Tibial nerve (tissue), 4 donors: ENCODE data around the gene CENPM. TPM values are rescaled to one million over a fixed set of nuclear protein-coding genes. Genes with fewer than 3 reads are reported as not detected.

Experiments used
- DNase-seq, 2 donors: peaks; one replicate each; pipeline ENCODE4 v3.0.0-alpha.2; 2019; ENCODE audit warnings: low spot score in 2 of 2
- H3K27ac ChIP-seq, 4 donors: fragments of 200-600 bp; sonication (generic) in 3 of 4; one replicate each; pipeline ENCODE4 v1.5.1; 2017 to 2019; ENCODE audit warnings: mild to moderate bottlenecking in 1 of 4
- H3K27me3 ChIP-seq, 2 donors: fragments of 200-600 bp; sonication (generic) in 1 of 2; one replicate each; pipeline versions ENCODE4 v1.5.1 to v1.6.0; 2017 to 2019
- H3K36me3 ChIP-seq, 3 donors: fragments of 200-600 bp; sonication (generic); one replicate each; pipeline ENCODE4 v1.5.1; 2018 to 2019
- H3K4me1 ChIP-seq, 4 donors: fragments of 200-600 bp; sonication (generic) in 3 of 4; one replicate each; pipeline ENCODE4 v1.5.1; 2017 to 2019
- H3K4me3 ChIP-seq, 4 donors: fragments of 200-600 bp; sonication (generic) in 3 of 4; one replicate each; pipeline ENCODE4 v1.5.1; 2017 to 2019; ENCODE audit warnings: mild to moderate bottlenecking in 1 of 4, moderate library complexity in 1 of 4
- H3K9me3 ChIP-seq, 4 donors: fragments of 200-600 bp; sonication (generic) in 3 of 4; one replicate each; pipeline ENCODE4 v1.5.1; 2017 to 2019
- EP300 ChIP-seq, 2 donors: sonication (generic); formaldehyde crosslinking; IDR thresholded peaks; one replicate each; pipeline ENCODE4 v1.6.1; 2017; ENCODE audit warnings: antibody characterized with exemption in 2 of 2, mild to moderate bottlenecking in 1 of 2
- POLR2A ChIP-seq, 2 donors: fragments of 450-650 bp; IDR thresholded peaks; one replicate each; pipeline ENCODE4 v1.6.1; 2017; ENCODE audit warnings: antibody characterized with exemption in 2 of 2, mild to moderate bottlenecking in 2 of 2, moderate library complexity in 2 of 2
- WGBS, 2 donors: methylation state at CpG; one replicate each; pipeline ENCODE4 v1.1.5; 2018; 5-methylcytosine and 5-hydroxymethylcytosine counted together
- total RNA-seq, 4 donors: library from RNA; depleted of rRNA; stranded (reverse); fragments of >200 nt; gene quantifications; one replicate each; pipeline ENCODE4 v1.1.0, GENCODE V29; 2016
- TF ChIP-seq, protein P1 (sequence below), 5 experiments: fragments of 200-600 bp in 3 of 5; fragments of 450-650 bp in 2 of 5; sonication (generic) in 3 of 5; IDR thresholded peaks; one replicate each; pipeline ENCODE4 v1.5.1; 2016 to 2019; ENCODE audit warnings: antibody characterized with exemption in 5 of 5, mild to moderate bottlenecking in 3 of 5, moderate library complexity in 2 of 5

CENPM gene
- total RNA-seq, 4 donors from 2014 or later: 5.0 to 5.1 TPM; not detected in 2

DNA sequence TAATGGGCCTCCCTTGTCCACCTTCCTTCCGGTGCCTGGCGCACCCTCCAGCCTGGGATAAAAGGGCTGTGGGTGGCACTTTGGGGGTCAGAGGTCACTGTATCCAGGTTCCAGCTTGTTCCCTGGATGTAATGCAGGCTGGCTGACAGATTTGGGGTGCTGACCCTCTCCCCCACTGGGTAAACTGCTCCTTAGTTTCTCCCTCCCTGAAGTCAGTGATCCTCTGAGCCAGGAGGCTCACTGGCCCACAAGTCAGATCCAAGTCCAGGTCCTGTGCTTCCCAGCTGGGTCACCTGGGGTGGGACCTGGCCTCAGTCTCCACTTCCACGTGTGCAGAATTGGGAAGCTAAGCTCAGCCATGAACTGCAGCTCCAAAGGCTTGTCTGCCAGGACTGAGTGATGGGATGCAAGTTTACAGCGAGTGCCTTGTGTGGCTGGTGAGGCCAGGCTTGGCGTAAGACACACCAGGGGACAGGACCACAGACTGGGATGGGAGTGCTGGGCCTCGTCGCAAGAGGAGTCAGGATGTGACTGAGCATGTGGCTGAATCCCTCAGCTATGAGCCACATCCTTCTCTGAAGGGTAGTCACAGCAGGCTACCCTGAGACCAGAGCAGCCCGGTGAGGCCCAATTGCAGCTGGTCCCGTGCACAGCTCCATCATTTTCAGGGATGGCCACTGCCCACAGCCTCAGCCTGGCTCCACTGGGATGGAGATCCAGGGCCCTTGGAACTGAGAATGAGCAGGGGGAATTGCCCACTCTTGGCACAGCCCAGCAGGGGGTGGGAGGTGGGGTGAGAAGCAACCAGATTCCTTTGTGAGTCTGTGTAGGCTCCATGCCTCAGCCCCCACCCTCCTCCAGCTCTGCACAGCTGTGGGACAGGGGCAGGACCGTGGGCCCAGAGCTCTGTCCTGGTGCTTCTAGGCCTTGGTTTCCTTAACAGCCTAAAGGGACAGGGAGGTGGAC, 39.2 kb downstream of the CENPM start:
- TF ChIP-seq POLR2A (IDR thresholded peaks at IDR 0.05) (no peak), EP300 (IDR thresholded peaks at IDR 0.05) (no peak)
- TF ChIP-seq, protein P1, sequence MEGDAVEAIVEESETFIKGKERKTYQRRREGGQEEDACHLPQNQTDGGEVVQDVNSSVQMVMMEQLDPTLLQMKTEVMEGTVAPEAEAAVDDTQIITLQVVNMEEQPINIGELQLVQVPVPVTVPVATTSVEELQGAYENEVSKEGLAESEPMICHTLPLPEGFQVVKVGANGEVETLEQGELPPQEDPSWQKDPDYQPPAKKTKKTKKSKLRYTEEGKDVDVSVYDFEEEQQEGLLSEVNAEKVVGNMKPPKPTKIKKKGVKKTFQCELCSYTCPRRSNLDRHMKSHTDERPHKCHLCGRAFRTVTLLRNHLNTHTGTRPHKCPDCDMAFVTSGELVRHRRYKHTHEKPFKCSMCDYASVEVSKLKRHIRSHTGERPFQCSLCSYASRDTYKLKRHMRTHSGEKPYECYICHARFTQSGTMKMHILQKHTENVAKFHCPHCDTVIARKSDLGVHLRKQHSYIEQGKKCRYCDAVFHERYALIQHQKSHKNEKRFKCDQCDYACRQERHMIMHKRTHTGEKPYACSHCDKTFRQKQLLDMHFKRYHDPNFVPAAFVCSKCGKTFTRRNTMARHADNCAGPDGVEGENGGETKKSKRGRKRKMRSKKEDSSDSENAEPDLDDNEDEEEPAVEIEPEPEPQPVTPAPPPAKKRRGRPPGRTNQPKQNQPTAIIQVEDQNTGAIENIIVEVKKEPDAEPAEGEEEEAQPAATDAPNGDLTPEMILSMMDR (IDR thresholded peaks at IDR 0.05): no peak
- no peak overlapping the region for H3K27ac ChIP-seq
- peaks cover 0 to 34% (median 17%) of the 10 kb centered on the region in 4 donors for H3K4me1 ChIP-seq
- H3K36me3 ChIP-seq: peaks cover 3 to 56% (median 11%) of the 10 kb centered on the region in 3 donors
- DNase-seq: no peak
- 54 to 77% methylated on average over 2 to 7 of the region's 10 CpGs for WGBS, 2 donors
- no peak overlapping the region for H3K4me3 ChIP-seq
- no peaks in the 10 kb centered on the region for H3K9me3 ChIP-seq
- H3K27me3 ChIP-seq: peaks cover 6 to 31% of the 10 kb centered on the region in 2 donors

DNA sequence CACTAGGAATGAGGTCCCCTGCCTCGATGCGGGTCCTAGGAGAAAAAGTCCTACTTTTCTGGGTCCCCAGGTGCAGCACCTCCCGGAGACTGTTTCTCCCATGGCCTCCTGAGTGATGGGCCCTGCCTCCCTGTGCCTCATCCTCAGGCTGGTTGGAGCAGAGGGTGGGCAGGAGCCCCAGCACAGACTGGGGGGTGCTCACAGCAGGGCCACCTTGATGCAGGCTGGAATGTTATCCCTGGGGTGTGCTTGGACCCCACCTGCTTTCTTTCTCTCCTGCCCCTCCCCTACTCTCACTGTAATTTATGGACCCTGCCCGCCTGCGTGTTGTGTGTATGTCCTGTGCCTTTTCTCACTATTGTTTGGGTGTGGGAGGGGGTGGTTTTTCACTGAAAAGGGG, 40.1 kb downstream of the CENPM start:
- Histone ChIP-seq H3K27me3 (peaks cover 5 to 22% of the 10 kb centered on the region in 2 donors), H3K36me3 (peaks cover 3 to 65% (median 11%) of the 10 kb centered on the region in 3 donors), H3K4me3 (no peak overlapping the region), H3K9me3 (no peaks in the 10 kb centered on the region), H3K27ac (no peak overlapping the region), H3K4me1 (peaks cover 0 to 34% (median 17%) of the 10 kb centered on the region in 4 donors)
- DNase-seq: no peak
- no peak for TF ChIP-seq EP300 (IDR thresholded peaks at IDR 0.05)
- TF ChIP-seq, protein P1 (IDR thresholded peaks at IDR 0.05): no peak
- TF ChIP-seq POLR2A (IDR thresholded peaks at IDR 0.05): no peak
- WGBS, 2 donors: 84 to 91% methylated on average over 5 of the region's 5 CpGs

DNA sequence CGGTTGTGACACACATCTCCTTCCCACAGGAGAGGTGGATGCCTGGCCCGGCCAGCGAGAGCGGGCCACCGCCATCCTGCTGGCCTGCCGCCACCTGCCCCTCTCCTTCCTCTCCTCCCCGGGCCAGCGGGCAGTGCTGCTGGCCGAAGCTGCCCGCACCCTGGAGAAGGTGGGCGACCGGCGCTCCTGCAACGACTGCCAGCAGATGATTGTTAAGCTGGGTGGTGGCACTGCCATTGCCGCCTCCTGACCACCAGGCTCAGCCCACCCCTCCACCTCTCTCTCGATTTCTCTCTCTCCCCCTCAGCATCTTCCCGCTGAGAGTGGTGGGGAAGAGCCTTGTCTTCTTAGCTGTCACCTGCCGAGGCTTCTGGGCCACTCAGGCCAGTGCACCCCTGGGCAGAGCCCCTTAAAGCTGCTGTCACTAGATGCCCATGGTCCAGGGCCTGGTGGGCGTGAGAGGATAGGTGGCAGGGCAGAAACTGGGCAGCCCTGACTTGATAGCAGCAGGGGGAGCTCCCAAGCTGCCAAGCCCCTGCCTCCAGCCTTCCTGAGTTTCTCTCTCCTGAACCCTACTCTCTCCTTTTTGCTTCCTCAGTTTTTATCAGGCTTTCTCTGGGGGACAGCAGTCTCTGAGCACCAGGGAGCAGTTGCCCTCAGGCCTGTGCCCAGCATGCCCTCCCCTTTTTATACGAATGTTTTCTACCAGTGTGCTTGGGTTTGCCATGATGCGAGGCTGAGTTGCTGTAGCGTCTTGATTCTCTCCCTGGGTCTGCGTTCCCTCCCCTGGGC, 41.3 kb downstream of the CENPM start:
- TF ChIP-seq, protein P1 (IDR thresholded peaks at IDR 0.05): no peak
- no peak for TF ChIP-seq EP300 (IDR thresholded peaks at IDR 0.05)
- no peak for TF ChIP-seq POLR2A (IDR thresholded peaks at IDR 0.05)
- peaks cover 3 to 77% (median 11%) of the 10 kb centered on the region in 3 donors for H3K36me3 ChIP-seq

DNA sequence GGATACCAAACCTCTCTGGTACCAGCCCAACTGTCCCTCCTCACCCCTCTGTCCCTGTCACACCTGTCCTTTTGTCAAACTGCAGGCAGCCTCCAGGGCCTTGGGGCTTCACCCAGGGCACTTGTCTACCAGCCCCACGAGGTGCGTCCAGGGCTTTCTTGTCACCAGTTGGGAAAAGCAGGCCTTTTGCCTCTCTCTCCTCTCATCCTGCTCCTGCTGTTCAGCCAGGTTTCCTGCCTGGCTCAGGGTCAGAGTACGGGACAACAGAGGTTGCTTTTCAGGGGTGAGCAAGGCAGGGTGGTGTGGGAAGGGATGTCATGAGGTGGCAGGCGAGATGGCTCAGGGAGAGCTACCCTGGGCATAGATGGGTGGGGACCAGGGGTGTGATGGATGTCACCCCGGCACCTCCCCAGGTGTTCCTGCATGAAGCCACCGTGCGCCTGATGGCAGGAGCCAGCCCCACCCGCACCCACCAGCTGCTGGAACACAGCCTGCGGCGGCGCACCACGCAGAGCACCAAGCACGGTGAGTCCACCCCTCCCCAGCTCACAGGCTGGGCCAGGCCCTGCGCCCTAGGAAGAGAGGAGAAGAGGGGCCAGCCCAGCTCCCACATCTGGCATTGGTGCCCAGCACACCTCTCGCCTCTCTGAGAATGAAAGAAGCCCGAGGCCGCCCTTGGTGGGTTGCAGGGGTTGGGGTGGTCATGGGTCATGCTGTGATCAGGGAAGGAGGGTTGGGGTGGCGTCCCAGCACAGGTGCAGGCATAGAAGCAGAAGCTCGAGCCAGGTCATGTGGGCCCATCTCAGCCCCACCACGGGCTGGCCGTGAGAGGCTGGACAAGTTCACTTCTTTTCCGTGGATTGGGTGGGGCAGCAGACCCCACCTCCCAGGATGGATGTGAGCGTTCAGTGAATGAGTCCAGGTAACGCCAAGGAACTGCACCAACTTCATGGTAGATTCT, 42.2 kb downstream of the CENPM start:
- TF ChIP-seq POLR2A (IDR thresholded peaks at IDR 0.05): no peak
- TF ChIP-seq, protein P1 (IDR thresholded peaks at IDR 0.05): no peak
- no peak for TF ChIP-seq EP300 (IDR thresholded peaks at IDR 0.05)
- 86 to 92% methylated on average over 16 to 17 of the region's 24 CpGs for WGBS, 2 donors
- Histone ChIP-seq H3K27ac (no peak overlapping the region), H3K4me1 (peaks cover 0 to 22% (median 5%) of the 10 kb centered on the region in 4 donors), H3K4me3 (no peak overlapping the region), H3K36me3 (peaks cover 7 to 86% (median 11%) of the 10 kb centered on the region in 3 donors), H3K9me3 (no peaks in the 10 kb centered on the region), H3K27me3 (peaks cover 0 to 7% of the 10 kb centered on the region in 2 donors)
- DNase-seq: no peak

More for the DNA sequence above, 41.3 kb downstream of the CENPM start:
- Histone ChIP-seq H3K27ac (no peak overlapping the region), H3K9me3 (no peaks in the 10 kb centered on the region), H3K4me1 (peaks cover 0 to 26% (median 10%) of the 10 kb centered on the region in 4 donors), H3K27me3 (peaks cover 0 to 10% of the 10 kb centered on the region in 2 donors), H3K4me3 (no peak overlapping the region)
- no peak for DNase-seq
- 73 to 79% methylated on average over 23 of the region's 23 CpGs for WGBS, 2 donors
